Tibial nerve (tissue), 3 donors: ENCODE results near the gene GAL3ST3.

ENCODE experiments used
- CTCF ChIP-seq, 5 experiments: fragments of 200-600 bp in 3 of 5; fragments of 450-650 bp in 2 of 5; sonication (generic) in 3 of 5; IDR thresholded peaks; one replicate each; pipeline ENCODE4 v1.5.1; 2016 to 2019; ENCODE audit warnings: antibody characterized with exemption in 5 of 5, mild to moderate bottlenecking in 3 of 5, moderate library complexity in 2 of 5
- POLR2A ChIP-seq, 2 donors: fragments of 450-650 bp; IDR thresholded peaks; one replicate each; pipeline ENCODE4 v1.6.1; 2017; ENCODE audit warnings: antibody characterized with exemption in 2 of 2, mild to moderate bottlenecking in 2 of 2, moderate library complexity in 2 of 2

GRCh38 chr11:66001942-66002647, 46.9 kb downstream of the GAL3ST3 start, which contains the start of the genes BANF1 and EIF1AD:
- TF ChIP-seq CTCF (IDR thresholded peaks at IDR 0.05) = peak in 2 of 5 experiments; percentile 42 to 44
- peak; percentile 16 to 48 for TF ChIP-seq POLR2A (IDR thresholded peaks at IDR 0.05)
